Body of pancreas (tissue), 4 donors: Measurements from ENCODE around the gene CEP112.

Experiments
- POLR2A ChIP-seq, 3 donors: fragments of 450-650 bp; IDR thresholded peaks; one replicate each; pipeline ENCODE4 v1.6.1; 2016; ENCODE audit warnings: antibody characterized with exemption in 3 of 3, mild to moderate bottlenecking in 2 of 3
- TF ChIP-seq, protein P1 (sequence below), 7 experiments: fragments of 450-650 bp in 4 of 7; fragments of 200-600 bp in 3 of 7; sonication (generic) in 3 of 7; IDR thresholded peaks; one replicate each; pipeline ENCODE4 v1.5.1; 2016 to 2019; ENCODE audit warnings: antibody characterized with exemption in 7 of 7

DNA sequence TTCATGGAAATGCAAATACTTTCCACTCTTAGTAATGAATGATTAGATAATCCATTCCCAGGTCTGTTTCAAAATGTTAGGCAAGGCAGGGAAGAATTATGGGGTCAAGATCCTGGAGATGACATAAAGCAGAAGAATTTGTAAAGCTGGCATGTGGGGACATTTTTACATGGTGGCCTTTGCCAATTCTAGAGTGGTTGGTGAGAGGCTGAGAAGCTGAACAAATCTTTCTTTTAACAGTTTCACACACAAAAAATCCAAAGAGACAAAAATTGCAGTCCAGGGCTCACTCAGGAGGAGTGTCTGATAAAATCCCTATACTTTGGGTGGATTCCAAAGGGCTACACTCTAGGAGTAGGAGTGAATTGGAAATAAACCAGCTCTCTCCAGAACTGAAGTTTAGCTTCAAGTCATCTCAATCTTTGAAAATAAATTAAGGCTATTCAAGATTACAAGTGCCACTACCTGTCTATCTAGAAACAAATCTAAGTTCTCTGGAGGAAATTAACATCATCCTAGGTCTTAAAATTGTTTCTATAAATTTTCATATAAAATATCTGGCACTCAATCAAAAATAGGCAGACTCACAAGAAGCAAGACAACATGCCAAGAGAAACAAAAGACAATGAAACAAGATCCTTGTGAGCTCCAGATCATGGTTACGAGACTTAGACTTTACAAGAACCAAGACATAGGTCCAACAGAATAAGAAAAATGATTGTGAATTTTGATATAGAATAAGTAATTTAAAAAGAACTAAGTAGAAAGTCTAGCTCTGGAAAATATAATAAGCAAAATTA lies 517.5 kb downstream of the CEP112 start:
- TF ChIP-seq, protein P1, sequence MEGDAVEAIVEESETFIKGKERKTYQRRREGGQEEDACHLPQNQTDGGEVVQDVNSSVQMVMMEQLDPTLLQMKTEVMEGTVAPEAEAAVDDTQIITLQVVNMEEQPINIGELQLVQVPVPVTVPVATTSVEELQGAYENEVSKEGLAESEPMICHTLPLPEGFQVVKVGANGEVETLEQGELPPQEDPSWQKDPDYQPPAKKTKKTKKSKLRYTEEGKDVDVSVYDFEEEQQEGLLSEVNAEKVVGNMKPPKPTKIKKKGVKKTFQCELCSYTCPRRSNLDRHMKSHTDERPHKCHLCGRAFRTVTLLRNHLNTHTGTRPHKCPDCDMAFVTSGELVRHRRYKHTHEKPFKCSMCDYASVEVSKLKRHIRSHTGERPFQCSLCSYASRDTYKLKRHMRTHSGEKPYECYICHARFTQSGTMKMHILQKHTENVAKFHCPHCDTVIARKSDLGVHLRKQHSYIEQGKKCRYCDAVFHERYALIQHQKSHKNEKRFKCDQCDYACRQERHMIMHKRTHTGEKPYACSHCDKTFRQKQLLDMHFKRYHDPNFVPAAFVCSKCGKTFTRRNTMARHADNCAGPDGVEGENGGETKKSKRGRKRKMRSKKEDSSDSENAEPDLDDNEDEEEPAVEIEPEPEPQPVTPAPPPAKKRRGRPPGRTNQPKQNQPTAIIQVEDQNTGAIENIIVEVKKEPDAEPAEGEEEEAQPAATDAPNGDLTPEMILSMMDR (IDR thresholded peaks at IDR 0.05), result no peak
- no peak for TF ChIP-seq POLR2A (IDR thresholded peaks at IDR 0.05)
